GM18870 (cell line): Measurements from ENCODE around the gene PLD6.
"Not testable (repeated sequence)": the region's sequence is repeated elsewhere in the genome, so short reads cannot be mapped to it uniquely, and the experiment has no call there.

Experiments used
- ATAC-seq: cut with Tn5 transposase; IDR thresholded peaks from one replicate; pipeline ENCODE4 v1.9.1; 2021; ENCODE audit warnings: moderate library complexity; ENCODE audit not compliant: unreplicated experiment

Gene PLD6

GRCh38 chr17:17201271-17201670 lies 4.9 kb downstream of the PLD6 start:
- ATAC-seq, result no peak

GRCh38 chr17:17200831-17201230 lies 5.3 kb downstream of the PLD6 start:
- ATAC-seq, result no peak

GRCh38 chr17:17200311-17200710 lies 5.8 kb downstream of the PLD6 start:
- ATAC-seq, result no peak

GRCh38 chr17:17198281-17198680 lies 7.9 kb downstream of the PLD6 start:
- ATAC-seq, result no peak

GRCh38 chr17:17196776-17197175 lies 9.4 kb downstream of the PLD6 start:
- ATAC-seq, result no peak

GRCh38 chr17:17195466-17195865 lies 10.7 kb downstream of the PLD6 start:
- ATAC-seq, result not testable (repeated sequence)

- no peak for ATAC-seq
Measured at GRCh38 chr17:17191961-17192381, 14.2 kb downstream of the PLD6 start.

- ATAC-seq, result no peak
Measured at GRCh38 chr17:17191346-17191792, 14.8 kb downstream of the PLD6 start.

GRCh38 chr17:17190188-17190587 lies 15.9 kb downstream of the PLD6 start:
- no peak for ATAC-seq

GRCh38 chr17:17189559-17189958 lies 16.6 kb downstream of the PLD6 start:
- no peak for ATAC-seq

GRCh38 chr17:17188586-17188985 lies 17.5 kb downstream of the PLD6 start:
- no peak for ATAC-seq

GRCh38 chr17:17186551-17187505 lies 19.3 kb downstream of the PLD6 start:
- no peak for ATAC-seq

GRCh38 chr17:17186051-17186450 lies 20.1 kb downstream of the PLD6 start:
- ATAC-seq, result no peak

GRCh38 chr17:17184985-17185757 lies 21.0 kb downstream of the PLD6 start:
- not testable (repeated sequence) for ATAC-seq

GRCh38 chr17:17183744-17184143 lies 22.4 kb downstream of the PLD6 start:
- no peak for ATAC-seq

GRCh38 chr17:17182598-17183136 lies 23.5 kb downstream of the PLD6 start:
- no peak for ATAC-seq

GRCh38 chr17:17181666-17182597 lies 24.2 kb downstream of the PLD6 start:
- no peak for ATAC-seq

GRCh38 chr17:17180741-17181525 lies 25.2 kb downstream of the PLD6 start:
- no peak for ATAC-seq

- no peak for ATAC-seq
Measured at GRCh38 chr17:17180141-17180603, 26.0 kb downstream of the PLD6 start.
